Heart left ventricle (tissue), 16 donors: Measurements from ENCODE around the gene HHIPL1. TPM values are rescaled to one million over a fixed set of nuclear protein-coding genes. Genes with fewer than 3 reads are reported as not detected.

Source experiments
- ATAC-seq, 4 donors: fragments of 200-7000 bp; cut with Tn5 transposase; one replicate each; pipeline ENCODE4 v1.9.1; 2020 to 2022; ENCODE audit warnings: moderate library complexity in 4 of 4, mild to moderate bottlenecking in 3 of 4, moderate number of reproducible peaks in 1 of 4
- DNase-seq, 5 donors: peaks; one replicate each; pipeline ENCODE4 v3.0.0-alpha.2; 2020
- H3K27ac ChIP-seq, 12 donors: fragments of 200-600 bp; sonication (generic) in 4 of 12; one replicate each; pipeline versions ENCODE4 v1.5.0 to v1.8.0; 2016 to 2022; ENCODE audit warnings: mild to moderate bottlenecking in 2 of 12
- H3K27me3 ChIP-seq, 9 donors: fragments of 200-600 bp; sonication (generic) in 2 of 9; one replicate each; pipeline versions ENCODE4 v1.5.1 to v1.8.0; 2016 to 2022; ENCODE audit warnings: mild to moderate bottlenecking in 3 of 9
- H3K36me3 ChIP-seq, 9 donors: fragments of 200-600 bp; sonication (generic) in 2 of 9; one replicate each; pipeline versions ENCODE4 v1.5.0 to v1.8.0; 2018 to 2022; ENCODE audit warnings: mild to moderate bottlenecking in 2 of 9
- H3K4me1 ChIP-seq, 12 donors: fragments of 200-600 bp; sonication (generic) in 4 of 12; one replicate each; pipeline versions ENCODE4 v1.5.0 to v1.8.0; 2016 to 2022; ENCODE audit warnings: mild to moderate bottlenecking in 3 of 12
- H3K4me3 ChIP-seq, 12 donors: fragments of 200-600 bp; sonication (generic) in 4 of 12; one replicate each; pipeline versions ENCODE4 v1.5.0 to v1.8.0; 2017 to 2022; ENCODE audit warnings: mild to moderate bottlenecking in 9 of 12, moderate library complexity in 4 of 12
- H3K9me3 ChIP-seq, 12 donors: fragments of 200-600 bp; sonication (generic) in 4 of 12; one replicate each; pipeline versions ENCODE4 v1.5.0 to v1.8.0; 2016 to 2022; ENCODE audit warnings: mild to moderate bottlenecking in 1 of 12
- CTCF ChIP-seq, 12 donors: fragments of 200-600 bp; sonication (generic) in 4 of 12; IDR thresholded peaks; one replicate each; pipeline versions ENCODE4 v1.5.0 to v1.8.0; 2018 to 2022; ENCODE audit warnings: antibody characterized with exemption in 12 of 12, mild to moderate bottlenecking in 5 of 12
- POLR2A ChIP-seq, 2 donors: fragments of 450-650 bp; IDR thresholded peaks; one replicate each; pipeline ENCODE4 v1.6.1; 2017; ENCODE audit warnings: antibody characterized with exemption in 2 of 2, mild to moderate bottlenecking in 2 of 2, moderate library complexity in 2 of 2
- WGBS, 4 donors: extraction: QIAGEN DNeasy Blood & Tissue Kit in 2 of 4; methylation state at CpG; one replicate each; pipeline versions ENCODE4 v1.1.5 to v1.1.7; 2013 to 2018; 5-methylcytosine and 5-hydroxymethylcytosine counted together
- intact Hi-C, 10 donors: fragments of 100-400 bp; cut with DNase I; formaldehyde crosslinking; loops; one replicate each; pipeline versions ENCODE4 v1.11.1 to v1.14.2; 2022
- polyA plus RNA-seq, 2 donors: library from polyadenylated mRNA; stranded (reverse); fragments of 200-250 nt; gene quantifications; one replicate each; pipeline ENCODE4 v1.2.3, GENCODE V29; 2013
- total RNA-seq, 9 donors: library from RNA; depleted of rRNA in 2 of 9; stranded (reverse); fragments of >200 nt in 2 of 9; fragmentation: NEBNext Ultra II Directional in 3 of 9; extraction: Animal tissue kit (Norgen Biotek cat#: 25700) in 3 of 9; gene quantifications; one replicate each; pipeline versions ENCODE4 v1.1.0 to v1.2.4, GENCODE V29; 2016 to 2023
- donor health status: ischemic (EF 13 %, LVEDD 7.1; RV severe dilation, severe dysfunction).
- donor health status: healthy with polysubstance abuse.
- donor health status: DM: no; HTN: yes; CAD: no.
- donor health status: DM: no; HTN: no; CAD: no.
- donor health status: ischemic (EF 25% LVEDD 6.9; RV normal size, moderate dysfunction).
- donor health status: ischemic (EF 25% LVEDD 5.7; RV mildly dilated, moderate dysfunction).
- donor health status: healthy.
- donor health status: DM: yes; HTN: yes; CAD: no.
- donor health status: ischemic (EF 35%, LVEDD 5.7; RV mildly dilated, moderate dysfunction).
- donor health status: nonischemic (EF 11% LVEDD 7.7; RV severe dilation, severe dysfunction).
- donor health status: DM: yes; HTN: yes; CAD: no.
- donor health status: PGD.
- donor health status: ischemic (EF 29% LVEDD 5.4; RV normal size, mild dysfunction).
- donor health status: nonischemic (EF 23%, LVEDD 6.1; RV moderate dilation, normal function).

The HHIPL1 gene
- total and polyA plus RNA-seq, 11 donors = 0.34 to 3.1 (median 1.1) TPM

GRCh38 chr14:99722741-99723140 lies 77.8 kb downstream of the HHIPL1 start:
- TF ChIP-seq POLR2A (IDR thresholded peaks at IDR 0.05) = no peak
- no peak for TF ChIP-seq CTCF (IDR thresholded peaks at IDR 0.05)
- Histone ChIP-seq H3K36me3 (no peaks in the 10 kb centered on the region), H3K9me3 (no peaks in the 10 kb centered on the region), H3K27me3 (peaks cover 0 to 3% (median 0%) of the 10 kb centered on the region in 9 donors), H3K4me1 (no peaks in the 10 kb centered on the region), H3K27ac (no peak overlapping the region), H3K4me3 (no peak overlapping the region)
- ATAC-seq (no peak), DNase-seq (no peak)
- 92 to 96% (median 93%) methylated on average over 9 of the region's 9 CpGs for WGBS, 4 donors
- intact Hi-C loops = no loop called here

- WGBS, 4 donors = 64 to 73% (median 66%) methylated on average over 4 to 5 of the region's 5 CpGs
- H3K27ac ChIP-seq = no peak overlapping the region
- ATAC-seq (no peak), DNase-seq (peak in 1 of 5 donors; percentile 37)
- no peak overlapping the region for H3K4me3 ChIP-seq
- H3K36me3 ChIP-seq = no peaks in the 10 kb centered on the region
- TF ChIP-seq POLR2A (IDR thresholded peaks at IDR 0.05) (no peak), CTCF (IDR thresholded peaks at IDR 0.05) (no peak)
- intact Hi-C loops = no loop called here
- H3K9me3 ChIP-seq = no peaks in the 10 kb centered on the region
- H3K4me1 ChIP-seq = no peaks in the 10 kb centered on the region
- peaks cover 0 to 3% (median 0%) of the 10 kb centered on the region in 9 donors for H3K27me3 ChIP-seq
These were observed 79.4 kb downstream of the HHIPL1 start for GRCh38 chr14:99724196-99724891.

- Histone ChIP-seq H3K9me3 (no peaks in the 10 kb centered on the region), H3K27ac (no peak overlapping the region), H3K36me3 (no peaks in the 10 kb centered on the region), H3K27me3 (peaks cover 0 to 3% (median 0%) of the 10 kb centered on the region in 9 donors), H3K4me3 (no peak overlapping the region), H3K4me1 (peaks cover 0 to 7% (median 0%) of the 10 kb centered on the region in 12 donors)
- whole genome bisulfite sequencing, 4 donors = 96 to 100% (median 98%) methylated on average over 15 of the region's 15 CpGs
- DNase-seq (peak in 1 of 5 donors; percentile 14), ATAC-seq (no peak)
- no peak for TF ChIP-seq CTCF (IDR thresholded peaks at IDR 0.05)
- no peak for TF ChIP-seq POLR2A (IDR thresholded peaks at IDR 0.05)
- intact Hi-C loops = loop anchor here in 1 of 10 donors (5.0 kb wide), 1 partner anchor 43 kb away; the partner anchor contains the start of gene CYP46A1
These were observed 80.2 kb downstream of the HHIPL1 start for GRCh38 chr14:99724939-99725773.
